Measurements from ENCODE around the gene OR2T34.
"Not testable (repeated sequence)": the region's sequence is repeated elsewhere in the genome, so short reads cannot be mapped to it uniquely, and the experiment has no call there.

The OR2T34 gene, protein sequence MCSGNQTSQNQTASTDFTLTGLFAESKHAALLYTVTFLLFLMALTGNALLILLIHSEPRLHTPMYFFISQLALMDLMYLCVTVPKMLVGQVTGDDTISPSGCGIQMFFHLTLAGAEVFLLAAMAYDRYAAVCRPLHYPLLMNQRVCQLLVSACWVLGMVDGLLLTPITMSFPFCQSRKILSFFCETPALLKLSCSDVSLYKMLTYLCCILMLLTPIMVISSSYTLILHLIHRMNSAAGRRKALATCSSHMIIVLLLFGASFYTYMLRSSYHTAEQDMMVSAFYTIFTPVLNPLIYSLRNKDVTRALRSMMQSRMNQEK

DNA sequence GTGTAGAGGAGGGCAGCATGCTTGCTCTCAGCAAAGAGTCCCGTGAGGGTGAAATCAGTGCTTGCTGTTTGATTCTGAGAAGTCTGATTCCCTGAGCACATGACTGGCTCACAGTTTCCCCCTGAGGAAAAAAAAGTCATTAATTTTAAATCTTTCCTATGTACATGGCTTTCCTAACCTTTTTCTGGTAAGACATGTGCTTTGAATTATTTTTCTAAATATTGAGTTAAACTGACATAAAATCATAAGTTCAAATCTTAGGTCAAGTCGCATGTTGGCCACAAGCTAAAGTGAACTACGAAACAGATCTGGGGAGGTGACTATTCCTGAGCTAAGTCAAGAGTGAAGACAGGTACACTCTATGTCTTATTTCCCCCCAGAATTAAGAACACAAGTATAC, at the start of gene OR2T34:
OR2T34 (minus strand) TSS at position 101 of the 400 bp plus-strand sequence; CDS start at position 101, 0 bp downstream.
- not testable (repeated sequence) for DNase-seq (ENCODE audit: low read depth in 4 of 4, low spot score in 1 of 4)

DNA sequence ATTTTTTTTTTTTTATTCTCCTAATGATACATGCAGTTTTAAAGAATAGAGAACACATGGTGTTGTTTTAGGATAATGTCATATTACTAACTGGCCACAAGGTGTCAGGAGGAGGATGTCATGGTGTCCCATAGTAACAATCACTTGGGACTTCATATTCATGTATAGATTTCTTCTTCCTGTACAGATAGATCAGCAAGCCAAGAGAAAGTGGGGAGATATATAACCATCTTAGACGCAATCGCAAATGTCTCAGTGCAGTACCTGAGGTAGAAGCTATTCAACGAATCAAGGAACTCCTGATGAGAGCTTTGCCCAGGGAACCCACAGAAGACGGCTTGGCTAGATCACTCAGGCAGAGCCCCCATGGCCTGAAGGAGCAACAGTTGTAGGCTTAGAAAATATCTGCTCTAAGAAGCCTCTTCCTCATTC, 48.0 kb upstream of the OR2T34 start:
- no peak for DNase-seq (ENCODE audit: low read depth in 4 of 4, low spot score in 1 of 4)

DNA sequence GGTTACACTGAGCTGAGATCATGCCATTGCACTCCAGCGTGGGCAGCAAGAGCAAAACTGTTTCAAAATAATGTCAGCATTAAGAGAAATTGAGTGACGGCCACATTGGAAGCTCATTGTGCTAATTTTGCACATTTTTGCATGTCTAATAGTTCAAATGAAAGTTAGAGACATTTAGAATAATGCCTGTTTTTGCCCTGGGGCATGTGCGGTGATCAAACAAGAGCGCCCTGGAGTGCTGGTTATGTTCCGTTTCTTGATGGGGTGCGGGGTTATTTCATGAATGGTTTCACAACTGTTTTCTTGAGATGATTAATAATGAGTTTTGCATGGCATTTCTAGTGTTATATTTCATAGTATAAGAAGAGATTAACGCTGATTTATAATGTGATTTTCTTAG, 47.2 kb upstream of the OR2T34 start:
- no peak for DNase-seq (ENCODE audit: low read depth in 4 of 4, low spot score in 1 of 4)

DNA sequence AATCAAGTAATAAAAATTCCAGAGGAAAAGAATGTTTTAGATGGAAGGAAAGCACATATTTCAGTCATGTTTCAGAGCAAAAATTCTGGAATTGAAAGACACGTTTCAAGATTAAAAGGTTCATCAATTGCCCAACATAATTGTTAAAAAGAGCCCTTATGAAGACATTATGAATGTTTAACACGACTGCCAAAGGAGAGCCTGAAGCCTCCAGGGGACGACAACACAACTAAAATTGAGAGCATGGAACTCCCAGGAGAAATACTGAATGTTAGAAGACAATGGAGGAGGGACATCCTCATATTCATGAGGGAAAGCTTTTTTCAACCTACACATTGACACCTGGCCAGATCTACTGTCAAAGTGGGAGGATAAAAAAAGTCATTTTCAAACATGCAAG, 44.3 kb upstream of the OR2T34 start:
- peak in 3 of 4 experiments; percentile 6 to 46 (median 25) for DNase-seq (ENCODE audit: low read depth in 4 of 4, low spot score in 1 of 4)

DNA sequence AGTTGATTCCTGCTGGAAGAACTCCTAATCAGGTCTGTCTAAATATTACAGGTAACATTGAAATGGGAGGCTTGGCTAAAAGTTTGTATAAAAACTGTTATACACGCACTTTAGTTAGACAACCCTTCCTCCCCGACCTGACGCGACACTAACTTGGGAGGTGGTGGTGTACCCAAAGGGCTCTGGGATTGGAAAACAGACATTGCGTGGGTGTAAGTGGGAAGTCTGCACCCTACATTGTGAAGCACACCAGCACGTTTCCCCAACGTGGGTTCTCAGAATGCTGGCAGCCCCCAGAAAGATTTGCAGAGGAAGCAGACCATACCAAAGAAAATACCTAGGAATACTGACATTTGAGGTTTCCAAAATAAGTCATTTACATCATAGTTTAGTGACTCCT, 43.6 kb upstream of the OR2T34 start:
- DNase-seq (ENCODE audit: low read depth in 4 of 4, low spot score in 1 of 4) = no peak

DNA sequence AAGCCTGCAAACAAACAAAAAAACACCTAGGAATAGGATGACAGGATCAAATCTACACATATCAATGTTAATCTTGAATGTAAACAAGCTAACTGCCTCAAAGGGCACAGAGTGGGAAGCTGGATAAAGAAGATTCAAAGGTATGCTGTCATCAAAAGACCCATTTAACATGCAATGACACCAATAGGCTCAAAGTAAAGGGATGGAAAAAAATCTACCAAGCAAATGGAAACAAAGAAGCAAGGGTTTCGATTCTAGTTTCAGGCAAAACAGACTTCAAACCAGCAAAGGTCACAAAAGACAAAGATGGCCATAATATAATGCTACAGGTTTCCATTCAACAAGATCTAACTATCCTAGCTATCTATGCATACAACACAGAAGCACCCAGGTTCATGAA, 39.2 kb upstream of the OR2T34 start:
- no peak for DNase-seq (ENCODE audit: low read depth in 4 of 4, low spot score in 1 of 4)

DNA sequence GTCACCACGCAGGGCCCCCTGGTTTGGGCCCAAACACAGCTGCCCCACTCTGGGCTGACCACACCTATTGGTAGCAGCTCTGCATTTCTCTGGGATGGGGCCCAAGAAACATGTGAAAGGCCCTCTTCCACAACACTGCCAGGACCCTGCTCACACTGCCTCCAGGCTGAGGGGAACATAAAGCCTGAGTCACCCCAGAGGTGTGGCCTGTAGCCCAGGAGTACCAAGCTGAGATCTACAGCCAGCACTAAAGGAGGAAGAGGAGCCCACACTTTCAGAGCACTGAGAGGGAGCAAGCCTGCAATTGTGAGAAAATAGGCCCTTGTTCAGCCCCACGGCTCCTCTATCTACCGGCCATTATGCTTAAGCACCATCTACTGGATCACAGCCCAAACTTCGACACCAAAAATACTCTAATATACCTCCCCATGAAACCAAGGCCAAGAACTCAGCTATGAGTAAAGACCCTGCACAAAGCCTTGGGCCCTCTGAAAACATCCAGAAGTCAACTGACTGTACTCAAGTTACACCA, 37.4 kb upstream of the OR2T34 start:
- no peak for DNase-seq (ENCODE audit: low read depth in 4 of 4, low spot score in 1 of 4)

DNA sequence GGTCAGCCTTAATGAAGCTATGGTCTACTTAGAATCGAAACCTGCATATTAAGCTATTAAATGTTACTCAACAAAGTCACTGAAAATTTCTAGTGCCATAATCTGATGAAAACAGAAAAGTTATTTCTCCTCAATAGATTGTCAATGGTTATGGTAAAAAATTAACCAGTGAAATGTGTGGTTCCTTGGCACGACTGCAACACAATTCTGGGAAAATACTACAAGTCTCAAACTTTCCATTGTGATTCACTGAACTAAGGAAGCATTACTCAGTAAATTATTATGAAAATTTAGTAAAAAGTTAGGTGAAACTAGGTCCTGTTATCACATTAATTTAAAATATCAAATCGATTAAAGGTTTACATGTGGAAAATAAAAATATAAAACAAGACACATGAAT, 35.7 kb upstream of the OR2T34 start:
- DNase-seq (ENCODE audit: low read depth in 4 of 4, low spot score in 1 of 4) = no peak

DNA sequence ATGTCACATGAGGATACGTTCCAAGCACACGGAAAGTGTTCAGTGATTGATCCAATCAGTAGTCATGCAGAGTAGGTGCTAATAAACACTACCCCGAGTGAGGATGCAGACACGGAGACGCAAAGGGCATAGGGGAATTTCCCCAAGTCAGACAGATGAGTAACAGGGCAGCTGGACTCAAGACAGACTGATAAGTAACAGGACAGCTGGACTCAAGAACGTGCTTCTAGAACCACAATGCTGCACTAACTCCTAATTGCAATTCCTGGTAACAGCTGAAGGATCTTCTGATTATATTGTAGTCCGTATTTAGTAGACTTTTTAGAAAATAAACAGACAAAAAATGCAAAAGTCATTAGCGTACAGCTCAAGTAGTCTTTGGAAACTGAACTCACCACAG, 24.8 kb upstream of the OR2T34 start:
- DNase-seq (ENCODE audit: low read depth in 4 of 4, low spot score in 1 of 4) = no peak

DNA sequence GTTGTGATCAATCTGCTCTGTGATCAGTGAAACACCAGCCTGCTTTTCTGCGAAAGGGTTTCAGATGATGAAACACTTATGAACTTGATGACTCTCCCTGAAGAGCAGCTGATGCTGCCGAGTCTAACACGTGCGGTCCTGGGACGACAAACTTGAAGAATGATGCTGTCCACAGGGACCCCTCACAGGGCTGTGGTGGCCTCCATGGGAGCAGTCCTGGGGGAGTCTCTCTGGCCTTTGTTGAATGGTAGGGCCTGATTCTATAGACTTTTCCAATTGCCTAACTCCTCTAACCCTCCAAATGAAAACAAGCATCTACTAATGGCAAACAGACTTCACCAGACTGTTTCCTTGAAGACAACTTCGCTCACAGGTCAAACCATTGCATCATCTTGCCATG, 23.0 kb upstream of the OR2T34 start, which contains the start of gene OR2T10:
OR2T10 (minus strand) TSS at position 112 of the 400 bp plus-strand sequence. CDS start 3,932 bp downstream, outside the sequence.
- no peak for DNase-seq (ENCODE audit: low read depth in 4 of 4, low spot score in 1 of 4)

DNA sequence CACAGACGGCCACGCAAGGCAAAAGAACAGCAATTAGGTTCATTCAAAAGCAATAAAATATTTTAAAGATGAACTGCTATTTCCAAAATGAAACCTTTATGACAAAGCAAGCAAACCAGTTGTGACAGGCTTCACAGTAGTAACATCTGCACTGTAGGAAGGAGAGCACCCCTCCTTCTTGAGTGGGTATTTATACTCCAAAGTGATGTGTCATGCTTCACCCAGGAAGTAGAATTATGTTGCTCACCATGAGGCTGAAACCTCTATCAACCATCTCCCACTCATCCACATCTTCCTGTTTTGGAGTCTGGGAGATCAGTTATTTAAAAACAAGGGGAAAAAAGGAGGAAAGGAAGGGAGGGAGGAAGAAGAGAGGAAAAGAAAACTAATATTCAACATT, 22.1 kb upstream of the OR2T34 start:
- no peak for DNase-seq (ENCODE audit: low read depth in 4 of 4, low spot score in 1 of 4)

DNA sequence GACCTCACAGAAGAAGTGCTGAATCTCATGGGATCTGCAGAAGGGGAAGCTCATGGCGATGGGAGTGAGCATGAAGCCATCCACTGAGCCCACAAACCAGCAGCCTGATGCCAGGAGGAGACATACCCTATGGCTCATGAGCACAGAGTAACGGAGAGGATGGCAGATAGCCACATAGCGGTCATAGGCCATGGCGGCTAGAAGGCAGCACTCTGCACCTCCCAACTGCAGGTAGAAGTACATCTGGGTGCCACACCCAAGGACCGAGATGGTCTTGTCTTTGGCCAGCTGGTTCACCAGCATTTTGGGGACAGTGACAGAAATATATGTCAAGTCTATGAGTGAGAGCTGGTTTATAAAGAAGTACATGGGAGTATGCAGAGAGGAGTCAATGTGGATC, 18.7 kb upstream of the OR2T34 start:
- DNase-seq (ENCODE audit: low read depth in 4 of 4, low spot score in 1 of 4) = no peak

DNA sequence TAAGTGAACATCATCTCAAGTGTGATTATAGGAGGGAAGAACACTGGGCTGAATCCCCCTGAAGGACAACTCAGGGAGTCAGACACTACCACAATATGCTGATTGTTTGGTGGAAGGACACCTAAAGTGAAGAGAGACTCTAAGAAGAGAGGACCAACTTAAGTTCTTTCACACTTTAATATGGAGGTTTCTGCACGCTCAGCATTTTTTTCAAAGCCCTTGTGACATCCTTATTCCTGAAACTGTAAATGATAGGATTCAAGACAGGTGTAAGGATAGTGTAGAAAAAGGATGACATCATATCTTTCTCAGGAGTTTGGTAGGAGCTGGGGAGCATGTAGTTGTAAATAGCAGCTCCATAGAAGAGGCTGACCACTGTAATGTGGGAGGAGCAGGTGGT, 18.1 kb upstream of the OR2T34 start:
- no peak for DNase-seq (ENCODE audit: low read depth in 4 of 4, low spot score in 1 of 4)

DNA sequence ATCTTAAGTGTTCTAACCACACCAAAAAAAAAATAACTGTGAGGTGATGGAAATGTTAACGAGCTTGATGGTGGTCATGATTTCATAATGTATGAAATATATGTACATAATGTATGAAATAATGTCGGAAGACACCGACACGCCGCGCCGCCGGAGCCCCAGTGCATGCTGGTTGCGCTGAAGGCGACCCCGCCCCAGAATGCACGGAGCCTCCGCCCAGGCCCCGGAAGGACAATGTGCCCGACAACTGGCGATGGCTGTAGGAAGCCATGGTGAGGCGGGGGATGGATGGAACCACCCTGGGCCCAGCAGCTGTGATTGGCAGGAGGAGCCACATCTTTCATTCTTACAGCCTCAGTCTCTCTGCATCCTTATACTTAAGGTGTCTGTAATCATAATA, 15.5 kb upstream of the OR2T34 start:
- DNase-seq (ENCODE audit: low read depth in 4 of 4, low spot score in 1 of 4) = no peak

DNA sequence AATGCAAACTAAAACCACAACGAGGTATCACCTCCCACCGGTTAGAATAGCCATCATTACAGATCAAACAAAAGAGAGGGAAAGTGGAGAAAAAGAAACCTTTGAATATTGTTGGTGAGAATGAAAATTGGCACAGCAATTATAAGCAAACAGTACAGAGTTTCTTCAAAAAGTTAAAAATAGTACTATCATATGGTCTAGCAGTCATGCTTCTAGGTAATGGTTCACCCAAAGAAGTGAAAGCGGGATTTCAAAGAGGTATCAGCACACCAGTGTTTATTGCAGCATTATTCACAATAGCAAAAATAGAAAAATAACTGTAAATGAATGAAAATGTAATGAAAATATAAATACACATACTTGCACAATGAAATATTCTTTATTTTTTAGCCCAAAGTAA, 14.8 kb upstream of the OR2T34 start:
- no peak for DNase-seq (ENCODE audit: low read depth in 4 of 4, low spot score in 1 of 4)

DNA sequence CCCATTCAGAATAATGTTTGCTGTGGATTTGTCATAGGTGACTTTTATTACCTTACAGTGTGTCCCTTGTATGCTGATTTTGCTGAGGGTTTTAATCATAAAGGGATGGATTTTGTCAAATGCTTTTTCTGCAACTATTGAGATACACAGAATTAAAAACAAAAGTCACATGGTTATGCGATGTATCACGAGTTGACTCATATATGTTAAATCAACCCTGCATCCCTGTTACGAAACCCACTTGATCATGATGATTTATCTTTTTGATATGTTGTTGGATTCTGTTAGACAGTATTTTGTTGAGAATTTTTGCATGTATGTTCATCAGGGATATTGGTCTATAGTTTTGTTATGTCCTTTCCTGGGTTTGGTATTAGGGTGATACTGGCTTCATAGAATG, 10.7 kb upstream of the OR2T34 start:
- DNase-seq (ENCODE audit: low read depth in 4 of 4, low spot score in 1 of 4) = no peak

DNA sequence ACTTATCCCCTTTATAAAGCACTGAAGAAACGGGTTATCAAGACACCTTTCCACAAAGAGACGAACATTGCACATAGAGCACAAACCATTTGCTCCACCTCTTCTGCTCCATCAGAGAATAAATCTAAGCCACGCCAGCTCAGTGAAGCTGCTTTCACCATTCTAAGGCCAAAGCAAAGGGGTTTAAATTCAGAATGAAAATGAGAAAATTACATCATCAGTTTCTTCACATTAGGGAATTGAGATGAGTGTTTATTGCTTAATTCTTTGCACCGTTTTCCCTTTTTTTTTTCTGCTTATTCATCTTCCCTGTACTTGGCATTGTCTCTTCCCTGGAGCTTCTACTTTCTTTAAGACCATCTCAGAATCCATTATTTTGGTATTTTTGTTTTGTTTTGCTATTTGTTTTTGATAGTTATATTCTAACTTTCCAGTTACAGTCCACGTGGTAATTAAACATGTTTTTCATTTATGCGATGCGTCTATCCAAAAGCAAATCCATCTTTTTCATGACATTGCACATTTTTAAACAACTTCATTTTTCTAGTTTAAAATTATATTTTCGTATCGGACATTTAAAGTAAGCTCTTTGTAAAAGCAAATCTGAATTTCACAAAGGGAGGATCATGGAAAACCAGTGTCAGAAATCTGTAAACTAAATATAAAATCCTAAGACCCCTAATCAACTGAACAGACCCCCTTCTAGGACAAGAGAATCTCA, 1.9 kb upstream of the OR2T34 start:
- no peak for DNase-seq (ENCODE audit: low read depth in 4 of 4, low spot score in 1 of 4)

DNA sequence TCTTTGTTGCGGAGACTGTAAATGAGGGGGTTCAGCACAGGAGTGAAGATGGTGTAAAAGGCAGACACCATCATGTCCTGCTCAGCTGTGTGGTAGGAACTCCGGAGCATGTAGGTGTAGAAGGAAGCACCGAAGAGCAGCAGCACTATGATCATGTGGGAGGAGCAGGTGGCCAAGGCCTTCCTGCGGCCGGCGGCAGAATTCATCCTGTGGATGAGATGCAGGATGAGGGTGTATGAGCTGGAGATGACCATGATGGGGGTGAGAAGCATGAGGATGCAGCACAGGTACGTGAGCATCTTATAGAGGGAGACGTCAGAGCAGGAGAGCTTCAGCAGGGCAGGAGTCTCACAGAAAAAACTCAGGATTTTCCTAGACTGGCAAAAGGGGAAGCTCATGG, 701 bp downstream of the OR2T34 start:
- DNase-seq (ENCODE audit: low read depth in 4 of 4, low spot score in 1 of 4) = not testable (repeated sequence)

DNA sequence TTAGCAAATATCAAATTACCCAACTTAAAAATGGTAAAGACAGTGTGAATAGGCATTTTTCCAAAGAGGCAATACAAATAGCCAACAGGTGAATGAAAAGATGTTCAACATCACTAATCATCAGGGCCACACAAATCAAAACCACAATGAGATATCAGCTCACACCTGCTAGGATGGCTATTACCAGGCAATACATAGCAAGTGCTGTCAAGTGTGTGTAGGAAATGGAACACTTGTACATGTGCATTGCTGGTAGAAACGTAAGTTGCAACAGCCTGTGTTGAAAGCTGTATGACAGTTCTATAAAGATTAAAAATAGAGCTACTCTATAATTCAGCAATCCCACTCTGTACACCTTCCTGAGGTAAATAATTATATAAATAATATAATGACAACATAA, 2.5 kb downstream of the OR2T34 start:
- DNase-seq (ENCODE audit: low read depth in 4 of 4, low spot score in 1 of 4) = not testable (repeated sequence)

DNA sequence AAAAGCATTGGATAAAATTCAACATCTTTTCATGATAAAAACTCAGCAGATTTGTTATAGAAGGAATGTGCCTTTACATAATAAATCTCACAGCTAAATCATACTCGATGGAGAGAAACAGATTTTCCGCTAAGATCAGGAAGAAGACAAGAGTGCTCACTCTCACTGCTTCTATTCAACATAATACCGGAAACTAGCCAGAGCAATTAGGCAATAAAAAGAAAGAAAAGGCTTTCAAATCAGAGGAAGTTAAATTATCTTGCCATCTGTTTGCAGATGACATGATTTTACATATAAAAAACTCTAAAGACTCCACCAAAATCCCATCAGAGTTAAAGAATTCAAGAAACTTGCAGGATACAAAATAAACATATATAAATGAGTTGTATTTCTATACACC, 3.7 kb downstream of the OR2T34 start:
- not testable (repeated sequence) for DNase-seq (ENCODE audit: low read depth in 4 of 4, low spot score in 1 of 4)

DNA sequence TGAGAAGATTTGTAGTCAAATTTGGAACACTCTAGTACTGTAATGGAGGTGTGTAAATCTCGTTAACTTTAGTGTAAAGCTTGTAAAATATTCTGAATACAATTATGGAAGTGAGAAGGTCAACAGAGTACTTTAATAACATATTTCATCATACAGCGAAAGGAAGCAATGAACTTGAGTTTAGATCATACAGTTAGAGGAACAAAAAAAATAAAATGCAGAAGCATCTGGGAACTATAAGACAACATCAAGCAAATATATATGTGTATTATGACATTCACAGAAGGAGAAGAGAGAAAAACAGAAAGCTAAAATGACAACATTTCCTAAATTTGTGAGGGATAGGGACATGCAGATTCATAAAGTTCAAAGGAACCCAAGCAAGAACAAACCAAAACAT, 5.5 kb downstream of the OR2T34 start:
- not testable (repeated sequence) for DNase-seq (ENCODE audit: low read depth in 4 of 4, low spot score in 1 of 4)

Measured in stimulated activated CD4-positive, alpha-beta T cell treated with anti-CD3 and anti-CD28 coated beads, Interleukin-1b, Interleukin-23, amount 100 ng/mL, for 24 hours (primary cell).